ENCODE measurements around the gene SLC4A3.
A peak's percentile ranks its signal among the peaks of the same experiment; 100 is the strongest.

The SLC4A3 gene

DNA sequence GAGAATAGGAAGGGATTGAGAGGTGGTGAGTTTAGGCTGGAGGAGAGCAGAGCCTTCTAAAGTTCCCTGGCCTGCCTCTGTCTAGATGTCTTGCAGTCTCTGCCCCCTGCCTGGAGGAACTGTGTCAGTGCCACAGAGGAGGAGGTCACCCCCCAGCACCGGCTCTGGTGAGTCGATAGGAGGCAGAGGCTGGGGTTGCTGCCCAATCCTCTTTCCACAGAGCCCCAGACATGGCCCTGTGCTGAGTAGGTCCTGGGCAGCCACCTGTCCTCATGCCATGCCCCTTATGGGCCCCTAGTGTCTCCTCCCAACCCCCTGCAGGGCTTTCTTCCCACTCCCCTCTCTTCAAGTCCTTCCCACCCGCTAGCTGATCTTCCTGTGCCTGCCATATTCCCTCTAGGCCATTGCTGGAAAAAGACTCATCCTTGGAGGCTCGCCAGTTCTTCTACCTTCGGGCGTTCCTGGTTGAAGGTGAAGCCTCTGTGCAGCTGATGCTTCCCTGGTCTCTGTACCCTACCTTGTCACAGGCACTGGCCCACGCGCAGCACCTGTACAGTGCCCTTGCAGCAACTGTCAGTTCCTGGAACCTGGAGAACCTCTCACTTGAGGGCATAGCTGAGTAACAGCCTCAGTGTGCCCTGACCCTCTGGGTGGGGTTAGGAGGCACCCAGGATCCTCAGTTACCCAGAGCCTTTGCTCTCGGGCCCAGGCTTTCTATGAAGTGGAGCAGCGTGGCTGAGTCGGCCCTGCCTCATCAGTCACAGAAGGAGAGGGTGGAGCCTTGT lies 13.2 kb upstream of the SLC4A3 start:
- DNase-seq: no peak

DNA sequence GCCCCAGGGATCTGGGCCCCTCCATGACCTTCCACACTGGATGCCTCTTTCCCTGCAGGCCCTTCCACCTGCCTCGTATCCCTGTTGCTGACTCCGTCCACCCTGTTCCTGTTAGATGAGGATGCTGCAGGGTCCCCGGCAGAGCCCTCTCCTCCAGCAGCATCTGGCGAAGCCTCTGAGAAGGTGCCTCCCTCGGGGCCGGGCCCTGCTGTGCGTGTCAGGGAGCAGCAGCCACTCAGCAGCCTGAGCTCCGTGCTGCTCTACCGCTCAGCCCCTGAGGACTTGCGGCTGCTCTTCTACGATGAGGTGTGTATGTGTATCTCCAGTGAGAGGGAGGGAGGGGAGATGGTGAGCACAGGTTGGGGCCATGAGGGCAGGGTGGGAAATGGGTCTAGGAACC lies 12.4 kb upstream of the SLC4A3 start:
- no peak for DNase-seq

DNA sequence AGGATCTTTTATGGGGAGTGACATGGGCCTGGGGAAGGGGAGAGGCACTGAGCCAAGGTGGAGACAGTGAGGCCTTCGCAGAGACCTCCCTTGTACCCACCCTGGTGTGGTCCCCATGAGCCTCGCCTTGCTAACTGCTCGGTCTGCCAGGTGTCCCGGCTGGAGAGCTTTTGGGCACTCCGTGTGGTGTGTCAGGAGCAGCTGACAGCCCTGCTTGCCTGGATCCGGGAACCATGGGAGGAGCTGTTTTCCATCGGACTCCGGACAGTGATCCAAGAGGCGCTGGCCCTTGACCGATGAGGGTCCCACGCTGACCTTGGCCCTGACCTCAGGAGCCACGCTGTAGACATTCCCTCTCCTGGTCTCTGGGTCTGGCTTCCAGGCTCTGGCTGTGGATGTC lies 11.5 kb upstream of the SLC4A3 start:
- peak; percentile 49 for DNase-seq

DNA sequence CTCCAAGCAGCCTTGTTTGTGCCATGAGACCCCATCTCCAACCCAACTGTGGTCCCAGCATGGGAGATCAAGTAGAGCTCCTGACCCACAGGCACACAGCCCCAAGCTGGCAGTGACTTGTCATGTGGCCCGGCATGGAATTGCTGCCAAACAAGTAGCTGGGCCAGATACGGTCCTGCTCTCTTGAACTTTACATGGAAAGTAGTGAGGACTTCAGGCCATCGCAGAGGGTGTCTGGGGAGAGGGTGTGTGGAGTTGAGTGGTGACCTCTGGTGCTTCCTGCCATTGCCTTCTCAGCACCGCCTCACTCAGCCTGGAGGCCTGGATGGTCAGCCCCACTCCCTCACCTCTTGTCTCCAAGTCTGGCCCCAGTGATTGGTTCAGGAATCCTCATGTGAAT lies 10.9 kb upstream of the SLC4A3 start:
- no peak for DNase-seq

DNA sequence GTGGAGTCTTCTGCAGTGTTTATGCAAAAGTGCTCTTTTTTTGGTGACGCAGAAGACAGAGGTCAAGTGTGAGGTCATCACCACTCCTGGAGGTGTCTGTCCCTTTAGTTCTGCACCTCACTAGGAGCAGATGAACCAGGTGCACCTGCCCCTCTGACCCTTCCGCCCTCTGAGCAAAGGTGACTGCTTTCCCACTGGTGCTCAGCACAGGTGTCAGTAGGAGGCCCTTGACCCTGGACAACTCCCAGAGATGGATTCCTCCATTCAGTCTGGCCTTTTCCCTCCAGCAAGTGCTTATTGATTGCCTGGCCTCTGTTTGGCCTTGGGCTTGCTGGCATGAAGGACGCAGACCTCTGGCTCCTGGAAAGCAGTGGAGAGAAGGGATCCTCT lies 8.7 kb upstream of the SLC4A3 start:
- DNase-seq: no peak

DNA sequence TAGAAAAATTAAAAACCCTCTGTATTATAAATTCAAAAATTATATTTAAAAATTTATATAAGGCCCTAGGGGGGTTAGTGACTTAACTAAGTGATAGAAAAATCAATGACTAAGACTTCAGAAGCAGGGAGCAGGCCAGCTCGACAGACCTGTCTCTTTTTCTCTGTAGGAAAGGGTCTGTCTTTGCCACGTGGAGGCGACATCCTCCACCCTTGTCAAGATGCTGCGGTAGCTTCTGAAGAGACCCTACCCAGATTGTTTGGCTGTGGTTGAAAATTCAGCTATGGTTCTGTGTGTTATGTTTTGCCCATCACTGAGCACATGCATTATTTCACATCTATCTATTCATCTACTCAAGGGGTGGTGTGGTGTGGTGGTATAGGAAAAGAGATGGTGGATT lies 8.2 kb upstream of the SLC4A3 start:
- DNase-seq: no peak

DNA sequence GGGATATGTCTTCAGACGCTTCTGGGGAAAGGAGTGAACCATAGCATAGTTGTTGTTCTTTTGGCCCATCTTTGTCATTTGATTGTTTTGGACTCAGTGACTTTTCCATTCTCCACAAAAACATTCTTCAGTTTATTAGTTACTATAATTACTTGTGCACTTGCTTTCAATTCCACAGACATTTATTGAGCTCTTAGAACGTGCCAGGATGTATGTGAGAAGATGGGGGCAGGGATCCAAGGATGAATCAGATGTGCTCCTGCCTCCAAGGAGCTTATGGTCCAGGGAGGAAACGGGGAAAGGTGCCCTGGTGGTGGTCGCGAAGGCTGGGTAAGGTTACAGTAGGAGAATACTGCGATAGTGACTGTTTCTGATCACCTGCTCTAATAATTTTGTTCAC lies 6.9 kb upstream of the SLC4A3 start:
- DNase-seq: no peak

DNA sequence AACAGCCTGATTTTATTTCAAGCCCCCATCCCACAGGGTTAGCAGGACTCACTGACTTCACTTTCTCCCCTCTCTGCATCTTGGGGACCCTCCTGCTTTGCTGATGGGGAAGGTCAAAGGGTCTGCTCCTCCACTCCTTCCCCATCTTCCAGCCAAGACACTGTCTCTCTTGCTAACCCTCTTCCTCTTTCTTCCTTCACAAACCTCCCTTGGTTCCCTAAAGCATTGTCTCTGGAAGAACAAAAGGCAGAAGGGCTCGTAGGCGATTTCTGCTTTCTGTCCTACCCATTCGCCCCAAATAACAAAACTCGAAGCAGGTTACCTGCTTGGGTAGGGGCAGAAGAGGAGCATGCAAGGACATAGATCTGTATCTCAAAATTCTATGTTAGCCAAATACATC lies 5.5 kb upstream of the SLC4A3 start:
- no peak for DNase-seq

DNA sequence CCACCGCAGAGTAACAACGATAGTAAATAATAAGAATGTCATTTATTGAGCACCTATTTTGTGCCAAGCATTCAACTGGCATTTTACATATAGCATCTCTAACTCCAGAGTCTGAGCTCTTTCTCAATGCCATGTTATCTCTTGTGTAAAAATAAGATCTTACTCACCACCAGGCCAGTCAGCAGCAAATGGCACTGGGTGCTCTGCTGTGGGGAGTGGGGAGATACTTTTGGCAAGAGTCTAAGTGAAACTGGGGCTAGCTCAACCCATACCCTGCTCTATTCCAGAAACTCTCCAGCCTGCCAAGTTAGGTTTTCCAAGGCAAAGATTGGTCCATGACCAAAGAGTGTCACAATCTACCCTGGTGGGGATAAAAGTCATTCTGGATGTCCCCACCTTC lies 5.0 kb upstream of the SLC4A3 start:
- DNase-seq: no peak

DNA sequence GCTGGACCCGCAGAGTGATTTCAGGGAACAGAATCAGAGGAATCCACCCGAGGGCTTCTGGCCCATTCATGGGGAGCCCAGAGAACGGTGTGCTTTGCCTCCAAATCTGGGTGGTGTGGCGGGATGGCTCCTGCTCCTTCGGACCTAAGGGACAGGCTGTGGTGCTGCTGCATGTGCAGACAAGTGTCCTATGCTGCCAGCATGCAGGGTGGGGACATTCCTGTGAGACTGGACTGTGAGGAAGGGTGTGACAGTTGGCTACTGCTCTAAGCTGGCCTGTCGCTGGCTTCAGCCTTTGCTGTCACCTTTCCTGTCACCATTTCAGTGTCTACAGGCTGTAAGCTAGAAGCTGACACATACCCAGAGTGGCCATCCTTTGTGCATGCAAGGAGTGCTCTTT lies 2.9 kb upstream of the SLC4A3 start:
- no peak for DNase-seq

DNA sequence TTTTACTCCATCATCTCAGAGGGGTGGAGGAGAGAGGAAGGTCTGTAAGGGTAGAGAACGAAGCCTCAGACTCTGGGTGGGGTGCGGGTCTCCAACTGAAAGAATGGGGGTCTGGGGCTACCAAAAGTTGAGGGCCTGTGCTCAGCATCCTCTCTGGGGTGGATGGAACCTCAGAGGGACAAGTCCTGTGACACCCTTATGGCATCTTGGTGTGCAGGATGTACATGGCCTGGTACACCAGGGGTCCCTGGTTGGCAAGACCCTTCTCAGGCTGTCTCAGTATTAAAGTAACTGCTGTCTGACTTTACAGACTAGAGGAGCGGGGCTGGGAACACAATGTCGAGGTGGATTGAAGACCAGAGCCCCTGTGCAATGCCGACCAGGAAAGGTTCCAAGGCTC lies 2.3 kb upstream of the SLC4A3 start:
- DNase-seq: no peak

DNA sequence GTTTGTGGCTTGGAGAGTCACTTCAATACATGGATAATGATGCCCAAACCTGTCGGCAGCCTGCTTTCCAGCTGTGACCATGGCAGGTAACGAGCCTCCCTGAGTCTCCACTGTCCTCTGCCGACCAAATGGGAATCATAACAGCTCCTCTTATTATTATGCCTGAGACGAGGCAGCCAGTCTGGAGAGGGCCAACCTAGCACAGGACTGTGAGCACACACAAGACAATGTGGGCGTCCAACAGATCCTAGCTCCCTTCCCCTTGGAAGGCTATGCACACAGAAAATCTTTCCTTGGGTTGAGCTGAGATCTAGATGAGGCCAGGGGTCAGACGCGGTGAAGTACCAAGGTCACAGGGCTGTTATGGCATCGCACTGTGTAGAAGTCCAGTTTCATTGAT lies 890 bp upstream of the SLC4A3 start:
- no peak for DNase-seq

DNA sequence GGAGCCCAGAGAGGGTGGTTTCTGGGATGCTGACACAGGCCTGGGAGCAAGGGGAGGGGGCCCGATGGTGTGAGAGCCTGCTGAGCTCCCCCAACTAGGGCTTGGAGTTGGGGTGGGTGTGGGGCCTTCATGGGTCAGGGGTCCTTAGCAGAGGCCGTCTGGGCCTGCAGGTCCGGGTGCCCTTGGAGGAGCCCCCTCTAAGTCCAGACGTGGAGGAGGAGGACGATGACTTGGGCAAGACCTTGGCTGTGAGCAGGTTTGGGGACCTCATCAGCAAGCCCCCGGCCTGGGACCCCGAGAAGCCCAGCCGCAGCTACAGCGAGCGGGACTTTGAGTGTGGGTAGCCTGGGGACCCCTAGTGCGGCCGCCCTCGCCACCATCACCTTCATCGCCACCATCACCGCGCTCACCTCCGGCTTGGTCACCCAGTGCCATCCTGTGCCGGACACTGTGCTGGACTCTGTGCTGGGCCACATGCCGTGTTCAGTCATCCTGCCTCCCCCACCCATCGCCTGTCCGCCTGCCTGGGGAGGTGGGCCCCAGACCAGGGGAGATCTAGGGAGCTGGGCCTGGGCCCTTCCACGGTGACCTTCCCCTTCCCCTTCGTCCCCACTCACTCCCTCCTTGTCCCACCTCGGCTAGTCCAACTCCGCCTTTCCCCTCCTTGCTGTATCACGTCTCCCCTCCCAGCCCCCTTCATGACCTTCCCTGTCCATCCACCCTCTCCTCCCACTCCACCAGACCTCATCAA lies 980 bp downstream of the SLC4A3 start:
- DNase-seq: no peak

DNA sequence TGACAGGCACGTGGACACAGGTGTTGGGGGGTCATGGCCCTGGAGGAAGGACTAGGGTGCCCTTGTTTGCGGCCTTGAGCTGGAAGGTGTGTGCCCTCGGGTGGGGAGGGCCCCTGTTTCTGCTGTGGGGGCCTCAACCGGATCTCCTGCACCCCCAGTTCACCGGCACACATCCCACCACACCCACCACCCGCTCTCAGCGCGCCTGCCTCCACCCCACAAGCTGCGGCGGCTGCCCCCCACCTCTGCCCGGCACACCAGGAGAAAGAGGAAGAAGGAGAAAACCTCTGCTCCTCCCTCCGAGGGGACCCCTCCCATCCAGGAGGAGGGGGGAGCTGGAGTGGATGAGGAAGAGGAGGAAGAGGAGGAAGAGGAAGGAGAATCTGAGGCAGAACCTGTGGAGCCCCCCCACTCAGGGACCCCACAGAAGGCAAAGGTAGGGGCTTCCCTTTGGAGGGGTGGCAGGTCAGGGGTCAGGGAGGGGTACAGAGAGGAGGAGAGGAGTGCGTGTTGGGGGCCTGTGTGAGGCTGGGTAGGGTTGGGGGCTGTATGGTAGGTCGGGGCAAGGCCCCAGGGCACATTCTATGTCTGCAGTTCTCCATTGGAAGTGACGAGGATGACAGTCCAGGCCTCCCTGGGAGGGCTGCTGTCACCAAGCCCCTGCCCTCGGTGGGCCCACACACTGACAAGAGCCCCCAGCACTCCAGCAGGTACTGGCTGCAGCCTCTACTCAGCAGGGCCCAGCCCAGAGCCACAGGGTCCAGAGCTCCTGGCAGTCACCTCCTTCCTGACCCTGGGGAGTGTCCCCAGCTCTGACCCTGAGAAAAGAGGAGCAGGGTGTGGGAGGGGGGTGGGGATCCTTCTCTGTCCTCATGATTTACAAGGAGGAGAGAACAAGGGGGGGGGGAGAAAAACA lies 1.8 kb downstream of the SLC4A3 start:
- no peak for DNase-seq

DNA sequence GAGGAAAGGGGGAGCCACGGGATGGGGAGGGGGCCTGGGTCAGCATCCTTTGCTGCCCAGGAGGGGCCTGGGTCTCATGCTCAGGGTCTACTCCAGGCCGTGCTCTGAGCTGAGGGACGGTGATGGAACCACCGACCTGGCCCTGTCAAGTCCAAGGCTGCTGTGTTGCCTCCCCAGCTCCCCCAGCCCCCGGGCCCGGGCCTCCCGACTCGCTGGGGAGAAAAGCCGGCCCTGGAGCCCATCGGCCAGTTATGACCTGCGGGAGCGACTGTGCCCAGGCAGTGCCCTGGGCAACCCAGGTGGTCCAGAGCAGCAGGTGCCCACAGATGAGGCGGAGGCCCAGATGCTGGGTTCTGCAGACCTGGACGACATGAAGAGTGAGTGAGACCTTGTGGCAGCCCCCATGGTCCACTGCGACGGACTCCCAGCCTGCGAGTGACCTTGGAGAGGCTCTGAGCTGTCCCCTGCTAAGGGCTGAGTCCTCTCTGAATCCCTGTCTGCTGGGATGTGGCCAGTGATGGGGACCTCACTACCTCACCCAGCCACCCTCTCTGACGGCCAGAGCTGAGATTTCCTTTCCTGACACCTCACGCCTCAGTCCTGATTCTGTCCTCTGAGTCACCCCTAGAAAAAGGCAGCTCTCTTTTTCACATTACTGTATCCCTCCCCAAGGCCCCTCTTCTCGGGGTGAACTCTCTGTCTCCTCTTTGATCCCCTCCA lies 2.7 kb downstream of the SLC4A3 start:
- no peak for DNase-seq

DNA sequence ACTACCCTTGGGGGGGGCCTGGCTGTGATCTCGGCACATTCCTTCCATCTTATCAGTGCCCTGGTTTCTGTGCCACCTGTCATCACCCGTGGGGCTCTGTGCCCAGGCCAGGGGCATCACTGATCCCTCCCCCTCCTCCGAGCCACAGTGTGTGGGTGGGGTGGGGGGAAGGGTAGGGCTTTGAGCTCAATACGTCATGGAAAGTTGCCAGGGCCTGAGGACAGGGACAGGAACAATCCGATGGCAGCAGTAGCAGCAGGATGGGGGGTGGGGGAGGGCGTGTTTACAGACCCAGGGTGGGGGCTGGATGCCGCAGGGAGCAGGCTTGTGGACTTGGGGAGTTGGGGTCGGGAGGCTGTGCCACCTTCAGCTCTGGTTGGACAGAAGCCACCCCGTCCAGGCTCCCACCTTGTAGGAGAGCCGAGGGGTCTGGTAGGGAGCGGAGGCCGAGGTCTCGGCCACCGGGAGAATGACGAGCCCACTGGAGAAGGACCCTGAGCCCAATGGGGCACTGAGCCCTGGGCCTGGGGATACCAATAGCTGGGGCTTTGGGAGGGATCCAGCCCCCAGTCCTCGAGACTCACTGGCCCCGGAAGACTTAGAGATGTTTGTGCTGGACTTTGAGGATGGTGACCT lies 3.5 kb downstream of the SLC4A3 start:
- DNase-seq: peak; percentile 43

DNA sequence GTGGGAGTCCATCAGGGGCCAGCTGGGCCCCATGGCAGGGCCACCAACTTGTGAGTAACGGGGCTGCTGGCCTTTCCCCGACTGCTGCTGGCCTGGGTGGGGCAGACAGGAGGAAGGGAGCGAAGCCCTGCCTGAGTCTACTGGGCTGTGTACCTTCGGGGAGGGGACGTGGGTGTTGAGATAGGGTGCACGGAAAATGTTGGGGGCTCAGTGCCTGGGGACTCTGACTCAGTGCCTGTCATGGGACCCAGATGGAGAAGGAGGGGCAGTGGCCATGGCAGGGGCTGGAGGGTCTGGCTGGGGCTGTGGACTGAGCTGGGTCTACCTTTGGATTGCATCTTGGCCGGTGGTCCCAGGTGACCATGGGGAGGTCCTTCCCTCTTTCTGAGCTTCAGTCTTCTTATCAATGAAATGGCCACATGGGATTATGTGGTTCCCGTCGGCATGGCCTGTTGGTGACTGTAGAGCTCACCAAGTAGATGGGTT lies 4.0 kb downstream of the SLC4A3 start:
- DNase-seq: peak; percentile 47

DNA sequence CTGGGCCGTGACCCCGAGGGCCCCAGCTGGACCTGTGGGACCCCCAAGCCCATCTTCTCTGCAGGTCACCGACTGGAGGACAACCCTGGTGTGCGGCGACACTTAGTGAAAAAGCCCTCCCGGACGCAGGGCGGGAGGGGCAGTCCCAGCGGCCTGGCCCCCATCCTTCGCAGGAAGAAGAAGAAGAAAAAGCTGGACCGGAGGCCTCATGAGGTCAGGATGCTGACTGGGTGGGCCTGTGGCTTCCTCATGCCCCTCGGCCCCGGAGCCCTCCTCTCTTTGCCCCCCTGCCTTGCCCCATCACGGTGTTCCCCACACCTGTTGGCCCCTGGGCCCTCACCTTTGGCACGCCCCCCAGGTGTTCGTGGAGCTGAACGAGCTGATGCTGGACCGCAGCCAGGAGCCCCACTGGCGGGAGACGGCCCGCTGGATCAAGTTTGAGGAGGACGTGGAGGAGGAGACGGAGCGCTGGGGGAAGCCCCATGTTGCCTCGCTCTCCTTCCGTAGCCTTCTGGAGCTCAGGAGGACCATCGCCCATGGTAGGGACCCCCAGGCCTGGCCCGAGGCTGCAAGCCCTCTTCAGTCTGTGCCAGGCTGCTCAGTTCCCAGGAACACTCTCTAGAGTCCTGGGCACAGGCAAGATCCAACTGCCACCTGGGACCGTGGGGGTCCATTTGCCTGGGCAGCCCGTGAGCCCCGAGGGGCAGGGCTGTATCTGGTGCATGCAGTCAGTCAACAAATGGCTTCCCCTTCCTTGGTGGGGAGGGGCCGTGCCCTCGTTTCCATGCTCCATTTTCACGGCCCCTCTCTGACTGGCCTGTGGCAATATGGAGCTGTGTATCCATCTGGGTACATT lies 4.7 kb downstream of the SLC4A3 start:
- DNase-seq: peak; percentile 51

DNA sequence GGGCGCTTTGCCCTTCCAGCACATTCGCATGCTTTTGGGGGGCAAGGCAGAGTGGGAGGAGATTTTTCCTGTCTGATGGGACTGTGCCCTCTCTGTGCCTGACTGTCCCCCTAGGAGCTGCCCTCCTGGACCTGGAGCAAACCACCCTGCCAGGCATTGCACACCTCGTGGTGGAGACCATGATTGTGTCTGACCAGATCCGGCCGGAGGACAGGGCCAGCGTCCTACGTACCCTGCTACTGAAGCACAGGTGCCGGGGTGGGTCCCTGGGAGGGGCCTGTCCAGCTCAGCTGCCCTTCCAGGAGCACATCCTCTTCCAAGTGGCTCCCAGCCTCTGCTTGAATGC lies 5.3 kb downstream of the SLC4A3 start:
- DNase-seq: peak; percentile 31

DNA sequence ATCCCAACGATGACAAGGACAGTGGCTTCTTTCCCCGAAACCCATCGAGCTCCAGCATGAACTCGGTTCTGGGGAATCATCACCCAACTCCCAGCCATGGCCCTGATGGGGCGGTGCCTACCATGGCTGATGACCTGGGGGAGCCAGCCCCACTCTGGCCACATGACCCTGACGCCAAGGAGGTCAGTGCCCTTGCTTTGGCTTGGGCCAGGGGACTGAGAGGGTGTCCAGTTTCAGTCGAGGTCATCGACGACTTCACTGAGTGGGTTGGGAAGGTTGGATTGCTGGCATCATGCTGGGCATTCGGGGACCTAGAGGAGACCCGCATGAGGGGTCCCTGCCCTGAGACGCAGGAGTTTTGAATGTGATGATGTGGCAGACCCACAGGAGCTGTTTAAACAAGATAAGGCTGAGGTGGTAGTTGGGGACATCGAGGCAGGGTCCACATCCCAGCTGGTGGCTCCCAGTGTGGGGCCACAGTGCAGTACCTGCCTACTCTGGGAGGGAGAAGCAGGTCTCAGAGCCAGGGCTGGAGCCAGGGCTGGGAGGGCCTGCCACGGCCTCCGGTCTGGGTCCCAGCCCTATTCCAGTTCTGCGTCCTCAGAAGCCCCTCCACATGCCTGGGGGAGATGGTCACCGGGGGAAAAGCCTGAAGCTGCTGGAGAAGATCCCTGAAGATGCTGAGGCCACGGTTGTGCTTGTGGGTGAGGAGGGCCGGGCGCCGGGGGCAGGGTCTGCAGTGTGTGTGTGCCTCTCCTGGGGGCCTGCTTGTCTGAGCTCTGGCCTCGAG lies 6.0 kb downstream of the SLC4A3 start:
- DNase-seq: peak; percentile 45

Measured in islet precursor cell (in vitro differentiated cells).